IMR-90 (cell line): ENCODE measurements around the gene EHBP1. TPM values are rescaled to one million over a fixed set of nuclear protein-coding genes. Genes with fewer than 3 reads are reported as not detected.

Source experiments
- ATAC-seq: fragments of 200-7000 bp; cut with Tn5 transposase; 2 replicates; pipeline ENCODE4 v1.9.1; 2020; ENCODE audit warnings: low read depth, mild to moderate bottlenecking, moderate library complexity
- BruUV-seq: library from RNA; stranded (reverse); fragments of 400-500 nt; replicated peaks from 2 replicates; lab custom pipeline; 2021; lab: Mats Ljungman, UMichigan
- CTCF ChIA-PET: fragments of 300-600 bp; formaldehyde crosslinking; extraction: SDS; loops from one replicate; lab custom pipeline; 2021; ENCODE audit warnings: antibody characterized with exemption; lab: Yijun Ruan, JAX
- POLR2A ChIA-PET: fragments of 300-600 bp; sonication (Branson Sonifier 250); formaldehyde crosslinking; loops from one replicate; lab custom pipeline; 2022; ENCODE audit warnings: antibody characterized with exemption; ENCODE audit not compliant: unreplicated experiment; lab: Charles Lee
- DNase-seq: peaks from one replicate; pipeline ENCODE4 v3.0.0; 2013
- H2AFZ ChIP-seq: replicated peaks from 2 replicates; pipeline ENCODE3; 2013; ENCODE audit warnings: low read length, mild to moderate bottlenecking; ENCODE audit not compliant: poor library complexity
- H2AK5ac ChIP-seq: 2 replicates; pipeline ENCODE4 v1.6.1; 2013; ENCODE audit warnings: low read depth, low read length, inconsistent platforms
- H2AK9ac ChIP-seq: replicated peaks from 2 replicates; pipeline ENCODE3; 2013; ENCODE audit warnings: mild to moderate bottlenecking, low read depth, low read length, moderate library complexity; ENCODE audit not compliant: poor library complexity
- H2BK120ac ChIP-seq: 2 replicates; pipeline ENCODE4 v1.6.1; 2013; ENCODE audit warnings: low read depth, low read length, inconsistent platforms
- H2BK15ac ChIP-seq: 3 replicates; pipeline ENCODE4 v1.6.1; 2013; ENCODE audit warnings: low read depth, low read length, inconsistent platforms
- H2BK20ac ChIP-seq: 2 replicates; pipeline ENCODE4 v1.6.1; 2013; ENCODE audit warnings: low read depth, mild to moderate bottlenecking, inconsistent platforms, low read length, moderate library complexity
- H2BK5ac ChIP-seq: 2 replicates; pipeline ENCODE4 v1.6.1; 2013; ENCODE audit warnings: mild to moderate bottlenecking, low read depth, low read length, inconsistent platforms; ENCODE audit not compliant: poor library complexity, severe bottlenecking
- H3K14ac ChIP-seq: replicated peaks from 2 replicates; pipeline ENCODE4 v1.6.1; 2013; ENCODE audit warnings: low read depth, low read length, inconsistent platforms
- H3K18ac ChIP-seq: 2 replicates; pipeline ENCODE4 v1.6.1; 2013; ENCODE audit warnings: low read depth, low read length, control low read depth
- H3K23ac ChIP-seq: 2 replicates; pipeline ENCODE4 v1.6.1; 2013; ENCODE audit warnings: low read depth, low read length, inconsistent platforms
- H3K27ac ChIP-seq: 2 replicates; pipeline ENCODE4 v1.5.1; 2013; ENCODE audit warnings: mild to moderate bottlenecking, control low read depth, low read length; ENCODE audit not compliant: insufficient read depth
- H3K27me3 ChIP-seq: 2 replicates; pipeline ENCODE4 v1.6.1; 2013; ENCODE audit warnings: low read length; ENCODE audit not compliant: control insufficient read depth, insufficient read depth
- H3K36me3 ChIP-seq: 2 replicates; pipeline ENCODE4 v1.6.1; 2013; ENCODE audit warnings: low read length, mixed read lengths; ENCODE audit not compliant: control insufficient read depth, insufficient read depth
- H3K4ac ChIP-seq: 2 replicates; pipeline ENCODE4 v1.6.1; 2013; ENCODE audit warnings: low read depth, low read length, inconsistent platforms
- H3K4me1 ChIP-seq: 2 replicates; pipeline ENCODE4 v1.6.1; 2013; ENCODE audit warnings: low read length, mixed read lengths; ENCODE audit not compliant: control insufficient read depth, insufficient read depth
- H3K4me2 ChIP-seq: 2 replicates; pipeline ENCODE4 v1.6.1; 2013; ENCODE audit warnings: low read depth, mild to moderate bottlenecking, control low read depth, low read length, moderate library complexity
- H3K4me3 ChIP-seq: 2 replicates; pipeline ENCODE4 v1.5.1; 2013; ENCODE audit warnings: low read depth, mild to moderate bottlenecking, control low read depth, low read length, moderate library complexity; ENCODE audit not compliant: insufficient read depth
- H3K56ac ChIP-seq: 2 replicates; pipeline ENCODE4 v1.6.1; 2013; ENCODE audit warnings: low read length, inconsistent platforms; ENCODE audit not compliant: insufficient read depth; ENCODE audit errors: extremely low read depth
- H3K79me1 ChIP-seq, 2 experiments: 2 replicates each; pipeline ENCODE4 v1.6.1; 2013; ENCODE audit warnings: low read length in 2 of 2, inconsistent platforms in 1 of 2, low read depth in 1 of 2
- H3K9ac ChIP-seq: 2 replicates; pipeline ENCODE4 v1.6.1; 2013; ENCODE audit warnings: low read depth, low read length, control low read depth
- H3K9me1 ChIP-seq: 2 replicates; pipeline ENCODE4 v1.6.1; 2013; ENCODE audit warnings: low read length, inconsistent platforms; ENCODE audit not compliant: insufficient read depth
- H3K9me3 ChIP-seq: 2 replicates; pipeline ENCODE4 v1.6.1; 2013; ENCODE audit warnings: low read length; ENCODE audit not compliant: control insufficient read depth, insufficient read depth
- H4K20me1 ChIP-seq: 2 replicates; pipeline ENCODE4 v1.6.1; 2013; ENCODE audit warnings: low read length, inconsistent platforms; ENCODE audit not compliant: insufficient read depth
- H4K5ac ChIP-seq: 2 replicates; pipeline ENCODE4 v1.6.1; 2013; ENCODE audit warnings: mild to moderate bottlenecking, low read depth, low read length, control low read depth
- H4K8ac ChIP-seq, 2 experiments: 2 replicates each; pipeline ENCODE4 v1.6.1; 2013; ENCODE audit warnings: low read depth in 2 of 2, low read length in 2 of 2, control low read depth in 1 of 2, inconsistent platforms in 1 of 2
- H4K91ac ChIP-seq: 2 replicates; pipeline ENCODE4 v1.6.1; 2013; ENCODE audit warnings: low read depth, low read length, inconsistent platforms; ENCODE audit not compliant: insufficient read depth
- BHLHE40 ChIP-seq: fragments of 150-350 bp; IDR thresholded peaks from 2 replicates; pipeline ENCODE4 v1.6.1; 2016; ENCODE audit warnings: mild to moderate bottlenecking, low read depth, low read length
- CEBPB ChIP-seq: IDR thresholded peaks from 2 replicates; pipeline ENCODE4 v1.6.1; 2012; ENCODE audit warnings: low read depth, low read length, improper control_type of control experiment
- CHD1 ChIP-seq: IDR thresholded peaks from 2 replicates; pipeline ENCODE4 v1.6.1; 2012; ENCODE audit warnings: low read depth, low read length, improper control_type of control experiment
- NFE2L2 ChIP-seq: fragments of 150-350 bp; IDR thresholded peaks from 2 replicates; pipeline ENCODE4 v1.6.1; 2016; ENCODE audit warnings: low read depth, mild to moderate bottlenecking, low read length
- POLR2A ChIP-seq: IDR thresholded peaks from 2 replicates; pipeline ENCODE4 v1.6.1; 2012; ENCODE audit warnings: mild to moderate bottlenecking, low read depth, low read length
- SMC3 ChIP-seq: fragments of 150-350 bp; IDR thresholded peaks from 2 replicates; pipeline ENCODE4 v1.6.1; 2016; ENCODE audit warnings: low read depth, mild to moderate bottlenecking, antibody characterized with exemption, low read length, moderate library complexity
- WGBS, 2 experiments: methylation state at CpG; one replicate each; pipeline versions ENCODE4 v1.1.5 to v1.1.7; 2013; ENCODE audit warnings: missing lambda C conversion rate in 2 of 2; ENCODE audit not compliant: insufficient read length in 1 of 2; ENCODE audit errors: extremely low coverage in 2 of 2; 5-methylcytosine and 5-hydroxymethylcytosine counted together
- dilution Hi-C: fragments of 300-500 bp; cut with HindIII; formaldehyde crosslinking; loops from one replicate; pipeline ENCODE4 v1.14.3; 2018; ENCODE audit warnings: low sequenced_read_pairs; ENCODE audit not compliant: unreplicated experiment
- in situ Hi-C: fragments of 300-500 bp; cut with MboI; formaldehyde crosslinking; loops from 3 replicates; pipeline ENCODE4 v1.14.3; 2019; ENCODE audit warnings: low sequenced_read_pairs, inconsistent platforms, mixed read lengths
- intact Hi-C: fragments of 100-400 bp; cut with micrococcal nuclease; formaldehyde crosslinking; loops from 2 replicates; pipeline ENCODE4 v1.10.0; 2022
- polyA plus RNA-seq, 3 experiments: library from polyadenylated mRNA; depleted of rRNA; stranded (reverse); fragments of >200 nt; gene quantifications; 2 replicates each; pipeline ENCODE4 v1.2.3, GENCODE V29; 2012; ENCODE audit warnings: low replicate concordance in 1 of 3
- total RNA-seq: library from RNA; depleted of rRNA; stranded (reverse); fragments of >200 nt; gene quantifications from 2 replicates; pipeline ENCODE4 v1.2.3, GENCODE V29; 2012
- TF ChIP-seq, protein P1 (sequence below): fragments of 150-350 bp; IDR thresholded peaks from 2 replicates; pipeline ENCODE4 v1.6.1; 2017; ENCODE audit warnings: mild to moderate bottlenecking, antibody characterized with exemption, low read length, low read depth
- TF ChIP-seq, protein P2 (sequence below): conservative IDR thresholded peaks from 2 replicates; pipeline ENCODE4 v1.5.1; 2012; ENCODE audit warnings: mild to moderate bottlenecking, low read depth, low read length, improper control_type of control experiment

The EHBP1 gene
- total and polyA plus RNA-seq, 2 of the 4 experiments (the other 2 are of a cell fraction), result 28.3 to 44.4 TPM

DNA sequence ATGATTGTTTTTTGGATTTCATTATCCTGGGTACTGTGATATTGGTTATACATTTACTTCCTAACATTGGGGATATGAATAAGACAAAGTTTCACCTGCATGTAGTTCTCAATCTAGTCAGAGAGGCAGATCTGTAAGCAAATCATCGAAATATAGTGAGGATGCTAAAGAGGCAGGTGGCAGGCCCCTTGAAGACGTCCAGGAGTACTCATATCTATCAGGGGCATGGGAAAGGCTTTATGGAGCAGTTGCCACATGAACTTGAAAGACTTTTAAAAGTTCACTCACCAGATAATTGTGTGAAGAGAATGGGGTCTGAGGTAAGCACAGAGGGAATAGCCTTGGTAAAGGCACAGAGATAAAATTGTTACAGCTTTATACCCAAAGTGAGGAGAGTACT is 78.8 kb downstream of the EHBP1 start:
- H3K4me3 ChIP-seq, result no peak overlapping the region
- no peak overlapping the region for H4K8ac ChIP-seq
- no TSS peak for BruUV-seq
- no peak overlapping the region for H3K56ac ChIP-seq
- POLR2A ChIA-PET, result no interaction called here
- H3K4ac ChIP-seq, result no peak overlapping the region
- no peak overlapping the region for H2BK15ac ChIP-seq
- intact Hi-C loops (loop anchor here (10.0 kb wide), 1 partner anchor 760 kb away; no protein-coding TSS in a partner anchor), in situ Hi-C loops (loop anchor here (10.0 to 25.0 kb wide), 3 partner anchors 240 to 703 kb away; no protein-coding TSS in a partner anchor), dilution Hi-C loops (no loop called here)
- H3K27me3 ChIP-seq, result no peaks in the 10 kb centered on the region
- no peak overlapping the region for H3K23ac ChIP-seq
- no peak overlapping the region for H2AK9ac ChIP-seq
- no peak overlapping the region for H3K18ac ChIP-seq
- no peak overlapping the region for H2BK5ac ChIP-seq
- no peak overlapping the region for H3K9ac ChIP-seq
- H3K9me1 ChIP-seq, result 0 out of 2 replicates have a peak, but pooled peaks cover 5% of the 10 kb centered on the region
- H3K14ac ChIP-seq, result no peak overlapping the region
- H4K5ac ChIP-seq, result no peak overlapping the region
- peaks cover 5% of the 10 kb centered on the region; the same call in 1 of the 2 replicates for H3K36me3 ChIP-seq
- WGBS, 2 experiments, result no CpG with 5 or more reads among the region's 2 CpGs
- DNase-seq (no peak), ATAC-seq (no peak)
- H2BK20ac ChIP-seq, result no peak overlapping the region
- H4K20me1 ChIP-seq, result no peaks in the 10 kb centered on the region; the same call in 1 of the 2 replicates
- H3K27ac ChIP-seq, result no peak overlapping the region
- H2BK120ac ChIP-seq, result no peak overlapping the region
- CTCF ChIA-PET, result no interaction called here
- no peak overlapping the region for H2AK5ac ChIP-seq
- no peak overlapping the region for H2AFZ ChIP-seq
- no peak overlapping the region for H4K91ac ChIP-seq
- H3K4me1 ChIP-seq, result peaks cover 7% of the 10 kb centered on the region
- H3K79me1 ChIP-seq, result peaks cover 12 to 39% of the 10 kb centered on the region in 2 experiments; a peak in 3 of 4 replicates
- no peak for TF ChIP-seq SMC3
- TF ChIP-seq, protein P1, sequence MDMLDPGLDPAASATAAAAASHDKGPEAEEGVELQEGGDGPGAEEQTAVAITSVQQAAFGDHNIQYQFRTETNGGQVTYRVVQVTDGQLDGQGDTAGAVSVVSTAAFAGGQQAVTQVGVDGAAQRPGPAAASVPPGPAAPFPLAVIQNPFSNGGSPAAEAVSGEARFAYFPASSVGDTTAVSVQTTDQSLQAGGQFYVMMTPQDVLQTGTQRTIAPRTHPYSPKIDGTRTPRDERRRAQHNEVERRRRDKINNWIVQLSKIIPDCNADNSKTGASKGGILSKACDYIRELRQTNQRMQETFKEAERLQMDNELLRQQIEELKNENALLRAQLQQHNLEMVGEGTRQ, result no peak
- TF ChIP-seq CEBPB, result no peak
- TF ChIP-seq, protein P2, sequence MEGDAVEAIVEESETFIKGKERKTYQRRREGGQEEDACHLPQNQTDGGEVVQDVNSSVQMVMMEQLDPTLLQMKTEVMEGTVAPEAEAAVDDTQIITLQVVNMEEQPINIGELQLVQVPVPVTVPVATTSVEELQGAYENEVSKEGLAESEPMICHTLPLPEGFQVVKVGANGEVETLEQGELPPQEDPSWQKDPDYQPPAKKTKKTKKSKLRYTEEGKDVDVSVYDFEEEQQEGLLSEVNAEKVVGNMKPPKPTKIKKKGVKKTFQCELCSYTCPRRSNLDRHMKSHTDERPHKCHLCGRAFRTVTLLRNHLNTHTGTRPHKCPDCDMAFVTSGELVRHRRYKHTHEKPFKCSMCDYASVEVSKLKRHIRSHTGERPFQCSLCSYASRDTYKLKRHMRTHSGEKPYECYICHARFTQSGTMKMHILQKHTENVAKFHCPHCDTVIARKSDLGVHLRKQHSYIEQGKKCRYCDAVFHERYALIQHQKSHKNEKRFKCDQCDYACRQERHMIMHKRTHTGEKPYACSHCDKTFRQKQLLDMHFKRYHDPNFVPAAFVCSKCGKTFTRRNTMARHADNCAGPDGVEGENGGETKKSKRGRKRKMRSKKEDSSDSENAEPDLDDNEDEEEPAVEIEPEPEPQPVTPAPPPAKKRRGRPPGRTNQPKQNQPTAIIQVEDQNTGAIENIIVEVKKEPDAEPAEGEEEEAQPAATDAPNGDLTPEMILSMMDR, result no peak
- TF ChIP-seq NFE2L2, result no peak
- TF ChIP-seq BHLHE40, result no peak
- TF ChIP-seq POLR2A, result no peak
- no peak for TF ChIP-seq CHD1
- H3K4me2 ChIP-seq, result no peak overlapping the region
- H3K9me3 ChIP-seq, result no peaks in the 10 kb centered on the region; the same call in 1 of the 2 replicates
